HFFc6 (cell line): ENCODE data around the gene MAST4. TPM values are rescaled to one million over a fixed set of nuclear protein-coding genes. Genes with fewer than 3 reads are reported as not detected.
A peak's percentile ranks its signal among the peaks of the same experiment; 100 is the strongest.

Experiments used
- DNase-seq: peaks from one replicate; pipeline ENCODE4 v3.0.0-alpha.2; 2018
- H3K27ac Mint-ChIP-seq: 2 replicates; pipeline ENCODE4 v1.8.0; 2020; ENCODE audit warnings: mild to moderate bottlenecking, mixed read lengths
- H3K27me3 Mint-ChIP-seq: 2 replicates; pipeline ENCODE4 v1.8.0; 2021; ENCODE audit warnings: mild to moderate bottlenecking, moderate library complexity, mixed read lengths; ENCODE audit not compliant: insufficient read depth
- H3K36me3 Mint-ChIP-seq: 2 replicates; pipeline ENCODE4 v1.8.0; 2021; ENCODE audit warnings: low read depth, mixed read lengths
- H3K4me1 Mint-ChIP-seq: 2 replicates; pipeline ENCODE4 v1.8.0; 2020; ENCODE audit warnings: low read depth, mixed read lengths
- H3K4me3 Mint-ChIP-seq: 2 replicates; pipeline ENCODE4 v1.8.0; 2020; ENCODE audit warnings: mild to moderate bottlenecking, moderate library complexity, mixed read lengths
- H3K9me3 Mint-ChIP-seq: 2 replicates; pipeline ENCODE4 v1.8.0; 2020; ENCODE audit warnings: mild to moderate bottlenecking, mixed read lengths
- CTCF ChIP-seq: fragments of 200-600 bp; sonication (generic); IDR thresholded peaks from 2 replicates; pipeline ENCODE4 v1.5.0; 2021; ENCODE audit warnings: antibody characterized with exemption, mild to moderate bottlenecking
- total RNA-seq, 6 experiments: library from RNA; stranded (reverse); fragmentation: NEBNext Ultra II Directional; extraction: Animal tissue kit (Norgen Biotek cat#: 25700); gene quantifications; 2 replicates in 1 of 6; 3 replicates in 5 of 6; pipeline ENCODE4 v1.2.3, GENCODE V29; 2021

The MAST4 gene
- total RNA-seq, 6 experiments from 2014 or later = 3.0 to 5.6 (median 3.9) TPM

GRCh38 chr5:66585291-66585690 is 10.9 kb upstream of the MAST4 start:
- H3K36me3 Mint-ChIP-seq = no peaks in the 10 kb centered on the region
- no peak for DNase-seq
- no peaks in the 10 kb centered on the region for H3K9me3 Mint-ChIP-seq
- no peak overlapping the region for H3K27ac Mint-ChIP-seq
- peaks cover 9% of the 10 kb centered on the region; the same call in 1 of the 2 replicates for H3K4me1 Mint-ChIP-seq
- no peaks in the 10 kb centered on the region for H3K27me3 Mint-ChIP-seq
- no peak overlapping the region for H3K4me3 Mint-ChIP-seq
- TF ChIP-seq CTCF = no peak

- peaks cover 2% of the 10 kb centered on the region; the same call in 1 of the 2 replicates for H3K4me1 Mint-ChIP-seq
- TF ChIP-seq CTCF = no peak
- no peaks in the 10 kb centered on the region for H3K9me3 Mint-ChIP-seq
- no peaks in the 10 kb centered on the region for H3K36me3 Mint-ChIP-seq
- DNase-seq = no peak
- no peak overlapping the region for H3K27ac Mint-ChIP-seq
- H3K4me3 Mint-ChIP-seq = no peak overlapping the region
- H3K27me3 Mint-ChIP-seq = peaks cover 4% of the 10 kb centered on the region
Observed at GRCh38 chr5:66587771-66588170, 8.4 kb upstream of the MAST4 start.

GRCh38 chr5:66596636-66597182 is 516 bp downstream of the MAST4 start:
- no peak for DNase-seq
- H3K9me3 Mint-ChIP-seq = no peaks in the 10 kb centered on the region
- no peak overlapping the region for H3K27ac Mint-ChIP-seq
- H3K27me3 Mint-ChIP-seq = peaks cover 34% of the 10 kb centered on the region
- TF ChIP-seq CTCF = no peak
- H3K4me1 Mint-ChIP-seq = peaks cover 15% of the 10 kb centered on the region
- H3K4me3 Mint-ChIP-seq = peak overlapping the region; percentile 79
- H3K36me3 Mint-ChIP-seq = no peaks in the 10 kb centered on the region

- Mint-ChIP-seq H3K27me3 (peaks cover 29% of the 10 kb centered on the region), H3K9me3 (no peaks in the 10 kb centered on the region), H3K27ac (no peak overlapping the region), H3K4me3 (peak overlapping the region; percentile 79), H3K4me1 (peaks cover 15% of the 10 kb centered on the region), H3K36me3 (no peaks in the 10 kb centered on the region)
- no peak for DNase-seq
- no peak for TF ChIP-seq CTCF
Observed at GRCh38 chr5:66597183-66597757, 1.1 kb downstream of the MAST4 start.

- Mint-ChIP-seq H3K9me3 (no peaks in the 10 kb centered on the region), H3K27me3 (peaks cover 17% of the 10 kb centered on the region), H3K4me1 (peaks cover 2% of the 10 kb centered on the region), H3K36me3 (no peaks in the 10 kb centered on the region), H3K4me3 (no peak overlapping the region), H3K27ac (no peak overlapping the region)
- TF ChIP-seq CTCF = no peak
- DNase-seq = no peak
Observed at GRCh38 chr5:66602621-66603020, 6.4 kb downstream of the MAST4 start.
